HepG2 (cell line): Measurements from ENCODE around the gene VTN. TPM values are rescaled to one million over a fixed set of nuclear protein-coding genes. Genes with fewer than 3 reads are reported as not detected.

Experiments
- BHLHE40 ChIP-seq: IDR thresholded peaks from 2 replicates; pipeline ENCODE4 v1.6.1; 2011; ENCODE audit warnings: low read length, improper control_type of control experiment
- CENPX ChIP-seq: sonication (generic); formaldehyde crosslinking; IDR thresholded peaks from 2 replicates; pipeline ENCODE4 v1.9.0; 2021; ENCODE audit warnings: mild to moderate bottlenecking, missing genetic modification reagents, moderate library complexity
- HNRNPH1 ChIP-seq: fragments of 200-400 bp; formaldehyde crosslinking; optimal IDR thresholded peaks from 2 replicates; pipeline ENCODE3; 2017; ENCODE audit warnings: mild to moderate bottlenecking, low read depth, low read length
- JUND ChIP-seq: sonication (generic); formaldehyde crosslinking; IDR thresholded peaks from 2 replicates; pipeline ENCODE4 v1.8.0; 2022; ENCODE audit warnings: mild to moderate bottlenecking, missing genetic modification reagents
- MAF1 ChIP-seq: sonication (generic); formaldehyde crosslinking; IDR thresholded peaks from 2 replicates; pipeline ENCODE4 v1.5.0; 2020; ENCODE audit warnings: missing genetic modification reagents, borderline replicate concordance
- MAX ChIP-seq: IDR thresholded peaks from 2 replicates; pipeline ENCODE4 v1.6.1; 2012; ENCODE audit warnings: inconsistent platforms
- MLXIP ChIP-seq: sonication (generic); formaldehyde crosslinking; IDR thresholded peaks from 2 replicates; pipeline ENCODE4 v1.9.0; 2021; ENCODE audit warnings: missing genetic modification reagents, borderline replicate concordance
- POLR2AphosphoS5 ChIP-seq: IDR thresholded peaks from 2 replicates; pipeline ENCODE4 v1.6.1; 2012; ENCODE audit warnings: low read depth, low read length
- REXO4 ChIP-seq: sonication (generic); formaldehyde crosslinking; IDR thresholded peaks from 2 replicates; pipeline ENCODE4 v1.8.0; 2022; ENCODE audit warnings: missing genetic modification reagents, mild to moderate bottlenecking, borderline replicate concordance
- SP4 ChIP-seq: sonication (generic); formaldehyde crosslinking; IDR thresholded peaks from 2 replicates; pipeline ENCODE4 v1.8.1; 2023; ENCODE audit warnings: mild to moderate bottlenecking, missing genetic modification reagents
- SUZ12 ChIP-seq: fragments of 150-350 bp; IDR thresholded peaks from 2 replicates; pipeline ENCODE4 v1.6.1; 2014; ENCODE audit warnings: low read depth, low read length
- SYNCRIP ChIP-seq: fragments of 200-400 bp; formaldehyde crosslinking; IDR thresholded peaks from 2 replicates; pipeline ENCODE4 v1.6.1; 2018; ENCODE audit warnings: mild to moderate bottlenecking, low read depth, low read length; ENCODE audit not compliant: insufficient read depth
- TBX2 ChIP-seq: sonication (generic); formaldehyde crosslinking; IDR thresholded peaks from 2 replicates; pipeline ENCODE4 v1.5.0; 2020; ENCODE audit warnings: missing genetic modification reagents, mild to moderate bottlenecking, borderline replicate concordance
- TEF ChIP-seq: sonication (generic); formaldehyde crosslinking; IDR thresholded peaks from 2 replicates; pipeline ENCODE4 v1.5.0; 2020; ENCODE audit warnings: missing genetic modification reagents
- ZFP62 ChIP-seq: sonication (generic); formaldehyde crosslinking; IDR thresholded peaks from 2 replicates; pipeline ENCODE4 v1.4.0; 2020; ENCODE audit warnings: missing genetic modification reagents
- ZKSCAN1 ChIP-seq: fragments of 150-350 bp; IDR thresholded peaks from 2 replicates; pipeline ENCODE4 v1.6.1; 2014; ENCODE audit warnings: low read length
- ZNF614 ChIP-seq: IDR thresholded peaks from 2 replicates; pipeline ENCODE4 v1.6.1; 2018; ENCODE audit warnings: missing biosample characterization, missing genetic modification reagents, inconsistent platforms, borderline replicate concordance
- ZNF639 ChIP-seq: conservative IDR thresholded peaks from 2 replicates; pipeline ENCODE4 v1.6.1; 2018; ENCODE audit warnings: missing genetic modification reagents
- ZZZ3 ChIP-seq: sonication (generic); formaldehyde crosslinking; IDR thresholded peaks from 2 replicates; pipeline ENCODE4 v1.4.0; 2020; ENCODE audit warnings: missing genetic modification reagents, mild to moderate bottlenecking, borderline replicate concordance
- polyA plus RNA-seq, 8 experiments: library from polyadenylated mRNA; depleted of rRNA in 3 of 8; stranded (reverse) in 7 of 8; unstranded in 1 of 8; fragments of >200 nt; fragmentation: Illumina TruSeq in 4 of 8; extraction: Trizol in 4 of 8; gene quantifications; 2 replicates each; pipeline versions ENCODE4 v1.2.1 to v1.2.3, GENCODE V29; 2011 to 2016; ENCODE audit warnings: low read depth in 4 of 8, missing spikeins in 1 of 8, mixed read lengths in 1 of 8; ENCODE audit not compliant: insufficient read depth in 1 of 8
- total RNA-seq, 5 experiments: library from RNA; depleted of rRNA; stranded (reverse); fragments of >200 nt; fragmentation: Illumina TruSeq; extraction: Trizol; gene quantifications; 2 replicates each; pipeline ENCODE4 v1.2.3, GENCODE V29; 2016; ENCODE audit warnings: low read depth in 1 of 5
- TF ChIP-seq, protein P1 (sequence below): IDR thresholded peaks from 2 replicates; pipeline ENCODE4 v1.4.0; 2020; ENCODE audit warnings: mild to moderate bottlenecking, missing genetic modification reagents

Gene VTN
- total and polyA plus RNA-seq, 2 of the 13 experiments (the other 11 are each of a cell fraction or from before 2014, with no cell fraction given) = 108 to 131 TPM

DNA sequence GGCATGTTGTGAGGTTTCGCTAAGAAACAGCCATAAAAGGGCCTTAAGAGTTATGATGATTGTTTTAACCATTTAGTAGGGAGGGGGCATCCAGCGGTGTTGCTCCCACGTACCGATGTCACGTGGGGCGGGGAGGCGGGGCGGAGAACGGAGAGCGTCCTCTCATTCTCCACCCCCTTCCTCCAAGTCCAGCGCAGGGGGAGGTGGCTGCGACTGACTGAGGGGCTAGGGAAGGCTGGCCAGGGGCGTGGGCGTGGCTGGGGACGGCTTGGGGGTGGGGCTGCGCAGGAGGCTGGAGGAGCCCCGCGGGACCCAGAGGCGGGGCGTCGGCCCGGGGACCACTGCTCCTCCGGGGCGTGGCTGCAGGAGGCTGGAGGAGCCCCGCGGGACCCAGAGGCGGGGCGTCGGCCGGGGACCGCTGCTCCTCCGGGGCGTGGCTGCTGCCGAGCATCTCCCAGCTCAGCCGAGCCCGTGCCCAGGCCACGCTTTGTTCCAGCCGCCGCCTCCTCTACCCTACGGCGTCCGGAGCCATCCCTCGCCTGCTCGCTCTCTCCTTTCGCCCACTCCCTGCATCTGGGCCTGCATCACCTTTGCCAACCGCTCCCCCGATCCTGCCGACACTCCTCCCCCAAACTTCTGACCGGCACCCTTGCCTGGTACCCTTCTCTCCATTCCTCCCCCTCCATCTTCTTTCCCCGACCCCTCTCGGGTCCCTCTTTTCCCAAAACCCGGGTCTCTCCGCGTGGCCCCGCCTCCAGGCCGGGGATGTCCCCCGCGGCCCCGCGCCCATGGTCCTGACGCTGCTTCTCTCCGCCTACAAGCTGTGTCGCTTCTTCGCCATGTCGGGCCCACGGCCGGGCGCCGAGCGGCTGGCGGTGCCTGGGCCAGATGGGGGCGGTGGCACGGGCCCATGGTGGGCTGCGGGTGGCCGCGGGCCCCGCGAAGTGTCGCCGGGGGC is 1.4 kb upstream of the VTN start, which contains the start of gene SARM1 (continued):
- TF ChIP-seq POLR2AphosphoS5 = 0 out of 2 replicates have a peak, but pooled peaks have one; percentile 40
- no peak for TF ChIP-seq SUZ12
- no peak for TF ChIP-seq CENPX (CRISPR knock-in tag)
- no peak for TF ChIP-seq ZKSCAN1
- no peak for TF ChIP-seq ZNF639 (CRISPR knock-in tag)
- no peak for TF ChIP-seq TEF
- no peak for TF ChIP-seq HNRNPH1
- TF ChIP-seq JUND (CRISPR knock-in tag) = no peak
- no peak for TF ChIP-seq MLXIP (CRISPR knock-in tag)
- no peak for TF ChIP-seq SYNCRIP
- no peak; the same call in 1 of the 2 replicates for TF ChIP-seq BHLHE40
- TF ChIP-seq TBX2 (CRISPR knock-in tag) = peak; percentile 55; the same call in 1 of the 2 replicates
- TF ChIP-seq SP4 (CRISPR knock-in tag) = peak; percentile 63; the same call in 1 of the 2 replicates
- TF ChIP-seq, protein P1, sequence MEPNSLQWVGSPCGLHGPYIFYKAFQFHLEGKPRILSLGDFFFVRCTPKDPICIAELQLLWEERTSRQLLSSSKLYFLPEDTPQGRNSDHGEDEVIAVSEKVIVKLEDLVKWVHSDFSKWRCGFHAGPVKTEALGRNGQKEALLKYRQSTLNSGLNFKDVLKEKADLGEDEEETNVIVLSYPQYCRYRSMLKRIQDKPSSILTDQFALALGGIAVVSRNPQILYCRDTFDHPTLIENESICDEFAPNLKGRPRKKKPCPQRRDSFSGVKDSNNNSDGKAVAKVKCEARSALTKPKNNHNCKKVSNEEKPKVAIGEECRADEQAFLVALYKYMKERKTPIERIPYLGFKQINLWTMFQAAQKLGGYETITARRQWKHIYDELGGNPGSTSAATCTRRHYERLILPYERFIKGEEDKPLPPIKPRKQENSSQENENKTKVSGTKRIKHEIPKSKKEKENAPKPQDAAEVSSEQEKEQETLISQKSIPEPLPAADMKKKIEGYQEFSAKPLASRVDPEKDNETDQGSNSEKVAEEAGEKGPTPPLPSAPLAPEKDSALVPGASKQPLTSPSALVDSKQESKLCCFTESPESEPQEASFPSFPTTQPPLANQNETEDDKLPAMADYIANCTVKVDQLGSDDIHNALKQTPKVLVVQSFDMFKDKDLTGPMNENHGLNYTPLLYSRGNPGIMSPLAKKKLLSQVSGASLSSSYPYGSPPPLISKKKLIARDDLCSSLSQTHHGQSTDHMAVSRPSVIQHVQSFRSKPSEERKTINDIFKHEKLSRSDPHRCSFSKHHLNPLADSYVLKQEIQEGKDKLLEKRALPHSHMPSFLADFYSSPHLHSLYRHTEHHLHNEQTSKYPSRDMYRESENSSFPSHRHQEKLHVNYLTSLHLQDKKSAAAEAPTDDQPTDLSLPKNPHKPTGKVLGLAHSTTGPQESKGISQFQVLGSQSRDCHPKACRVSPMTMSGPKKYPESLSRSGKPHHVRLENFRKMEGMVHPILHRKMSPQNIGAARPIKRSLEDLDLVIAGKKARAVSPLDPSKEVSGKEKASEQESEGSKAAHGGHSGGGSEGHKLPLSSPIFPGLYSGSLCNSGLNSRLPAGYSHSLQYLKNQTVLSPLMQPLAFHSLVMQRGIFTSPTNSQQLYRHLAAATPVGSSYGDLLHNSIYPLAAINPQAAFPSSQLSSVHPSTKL (CRISPR knock-in tag) = peak; percentile 6; the same call in 1 of the 2 replicates
- no peak for TF ChIP-seq ZFP62 (CRISPR knock-in tag)
- peak; percentile 58; the same call in 1 of the 2 replicates for TF ChIP-seq MAX
- TF ChIP-seq ZNF614 (CRISPR knock-in tag) = no peak
- TF ChIP-seq ZZZ3 (CRISPR knock-in tag) = no peak
- no peak for TF ChIP-seq REXO4 (CRISPR knock-in tag)
- TF ChIP-seq MAF1 (CRISPR knock-in tag) = no peak
